Calu3 (cell line): ENCODE results near the gene KCNA3. TPM values are rescaled to one million over a fixed set of nuclear protein-coding genes. Genes with fewer than 3 reads are reported as not detected.

ENCODE experiments used
- BruUV-seq: library from RNA; stranded (reverse); fragments of 400-500 nt; replicated peaks from 2 replicates; lab custom pipeline; 2021; lab: Mats Ljungman, UMichigan
- CTCF ChIA-PET: fragments of 300-600 bp; sonication (Branson Sonifier 250); formaldehyde crosslinking; loops from one replicate; lab custom pipeline; 2022; ENCODE audit warnings: antibody characterized with exemption; lab: Charles Lee
- DNase-seq: peaks from one replicate; pipeline ENCODE4 v3.0.0; 2022
- H3K27ac Mint-ChIP-seq: one replicate; pipeline ENCODE4 v1.8.0; 2022; ENCODE audit warnings: mixed read lengths; ENCODE audit not compliant: unreplicated experiment
- H3K27me3 Mint-ChIP-seq: one replicate; pipeline ENCODE4 v1.8.0; 2022; ENCODE audit warnings: mixed read lengths; ENCODE audit not compliant: unreplicated experiment
- H3K36me3 Mint-ChIP-seq: one replicate; pipeline ENCODE4 v1.8.0; 2022; ENCODE audit warnings: mild to moderate bottlenecking, moderate library complexity, mixed read lengths; ENCODE audit not compliant: insufficient read depth, unreplicated experiment
- H3K4me1 Mint-ChIP-seq: one replicate; pipeline ENCODE4 v1.8.0; 2022; ENCODE audit warnings: mild to moderate bottlenecking, low read depth, mixed read lengths; ENCODE audit not compliant: unreplicated experiment
- H3K4me3 Mint-ChIP-seq: one replicate; pipeline ENCODE4 v1.8.0; 2022; ENCODE audit warnings: mild to moderate bottlenecking, low read depth, moderate library complexity, mixed read lengths; ENCODE audit not compliant: unreplicated experiment
- H3K9me3 Mint-ChIP-seq: one replicate; pipeline ENCODE4 v1.8.0; 2022; ENCODE audit warnings: low read depth, mixed read lengths; ENCODE audit not compliant: unreplicated experiment
- CTCF ChIP-seq: fragments of 200-600 bp; IDR thresholded peaks from one replicate; pipeline ENCODE4 v1.8.0; 2022; ENCODE audit warnings: antibody characterized with exemption; ENCODE audit not compliant: unreplicated experiment
- intact Hi-C: fragments of 100-400 bp; cut with micrococcal nuclease; formaldehyde crosslinking; loops from one replicate; pipeline ENCODE4 v1.10.0; 2022; ENCODE audit not compliant: unreplicated experiment
- total RNA-seq: library from RNA; stranded (reverse); gene quantifications from 2 replicates; pipeline ENCODE4 v1.2.3, GENCODE V29; 2022

The KCNA3 gene
- total RNA-seq, 1 experiment from 2014 or later = not detected

GRCh38 chr1:110637475-110637874, 37.3 kb downstream of the KCNA3 start:
- intact Hi-C loops = no loop called here
- H3K27me3 Mint-ChIP-seq = peaks cover 65% of the 10 kb centered on the region
- CTCF ChIA-PET = no interaction called here
- no peak for TF ChIP-seq CTCF
- H3K36me3 Mint-ChIP-seq = no peaks in the 10 kb centered on the region
- no peak for DNase-seq
- no peak overlapping the region for H3K27ac Mint-ChIP-seq
- H3K9me3 Mint-ChIP-seq = no peaks in the 10 kb centered on the region
- no peak overlapping the region for H3K4me3 Mint-ChIP-seq
- peaks cover 19% of the 10 kb centered on the region for H3K4me1 Mint-ChIP-seq
- no TSS peak for BruUV-seq

GRCh38 chr1:110636149-110636935, 38.4 kb downstream of the KCNA3 start:
- CTCF ChIA-PET = no interaction called here
- Mint-ChIP-seq H3K36me3 (no peaks in the 10 kb centered on the region), H3K9me3 (no peaks in the 10 kb centered on the region), H3K4me3 (no peak overlapping the region), H3K27me3 (peaks cover 54% of the 10 kb centered on the region), H3K4me1 (peaks cover 19% of the 10 kb centered on the region), H3K27ac (no peak overlapping the region)
- DNase-seq = no peak
- intact Hi-C loops = no loop called here
- TF ChIP-seq CTCF = no peak
- no TSS peak for BruUV-seq

GRCh38 chr1:110635434-110635833, 39.3 kb downstream of the KCNA3 start:
- no peak for DNase-seq
- CTCF ChIA-PET = interaction anchor here (0.7 to 1.1 kb wide), 2 partner anchors 16 to 132 kb away, joined by 8 to 13 read pairs; no protein-coding TSS in a partner anchor
- H3K36me3 Mint-ChIP-seq = no peaks in the 10 kb centered on the region
- peaks cover 45% of the 10 kb centered on the region for H3K27me3 Mint-ChIP-seq
- H3K9me3 Mint-ChIP-seq = no peaks in the 10 kb centered on the region
- no TSS peak for BruUV-seq
- TF ChIP-seq CTCF = no peak
- no peak overlapping the region for H3K4me3 Mint-ChIP-seq
- H3K4me1 Mint-ChIP-seq = peaks cover 18% of the 10 kb centered on the region
- H3K27ac Mint-ChIP-seq = peak overlapping the region; percentile 4
- intact Hi-C loops = no loop called here

GRCh38 chr1:110634455-110635311, 40.1 kb downstream of the KCNA3 start:
- intact Hi-C loops = no loop called here
- CTCF ChIA-PET = interaction anchor here (0.5 to 1.1 kb wide), 4 partner anchors 15 to 449 kb away, joined by 6 to 13 read pairs (median 8); no protein-coding TSS in a partner anchor
- no TSS peak for BruUV-seq
- peak; percentile 66 for DNase-seq
- Mint-ChIP-seq H3K27me3 (peaks cover 37% of the 10 kb centered on the region), H3K4me1 (peaks cover 10% of the 10 kb centered on the region), H3K36me3 (no peaks in the 10 kb centered on the region), H3K4me3 (no peak overlapping the region), H3K9me3 (no peaks in the 10 kb centered on the region), H3K27ac (peak overlapping the region; percentile 4)
- no peak for TF ChIP-seq CTCF
